CD4-positive, alpha-beta memory T cell (primary cell): Measurements from ENCODE around the gene STAP2. TPM values are rescaled to one million over a fixed set of nuclear protein-coding genes. Genes with fewer than 3 reads are reported as not detected.

ENCODE experiments used
- CTCF ChIA-PET: fragments of 350-600 bp; sonication (Branson Sonifier 250); formaldehyde crosslinking; loops from one replicate; lab custom pipeline; 2021; ENCODE audit warnings: inconsistent platforms; ENCODE audit not compliant: partially characterized antibody; lab: Charles Lee
- POLR2A ChIA-PET: fragments of 350-600 bp; sonication (Branson Sonifier 250); formaldehyde crosslinking; loops from one replicate; lab custom pipeline; 2021; ENCODE audit not compliant: partially characterized antibody; lab: Charles Lee
- DNase-seq, 5 donors: peaks; one replicate each; pipeline versions ENCODE4 v3.0.0 to v3.0.0-alpha.2; 2020 to 2022; ENCODE audit warnings: mixed read lengths in 1 of 5
- H3K27ac ChIP-seq: one replicate; pipeline ENCODE4 v1.7.0; 2013; ENCODE audit warnings: low read depth, low read length
- H3K27me3 ChIP-seq: 2 replicates; pipeline ENCODE4 v1.7.0; 2013; ENCODE audit warnings: mild to moderate bottlenecking, low read length, moderate library complexity; ENCODE audit not compliant: insufficient read depth
- H3K36me3 ChIP-seq: 2 replicates; pipeline ENCODE4 v1.7.0; 2013; ENCODE audit warnings: mild to moderate bottlenecking, low read length, moderate library complexity; ENCODE audit not compliant: insufficient read depth
- H3K4me1 ChIP-seq: 2 replicates; pipeline ENCODE4 v1.7.0; 2013; ENCODE audit warnings: mild to moderate bottlenecking, low read length, moderate library complexity; ENCODE audit not compliant: insufficient read depth
- H3K4me3 ChIP-seq, 2 donors: one replicate each; pipeline ENCODE4 v1.7.0; 2013; ENCODE audit warnings: low read length in 2 of 2, mild to moderate bottlenecking in 1 of 2
- H3K9me3 ChIP-seq, 2 donors: one replicate each; pipeline ENCODE4 v1.7.0; 2013; ENCODE audit warnings: low read length in 2 of 2, control low read depth in 1 of 2; ENCODE audit not compliant: control insufficient read depth in 1 of 2
- H3K27ac Mint-ChIP-seq, 7 donors: one replicate each; pipeline ENCODE4 v1.8.0; 2020 to 2021; ENCODE audit warnings: mixed read lengths in 7 of 7, mild to moderate bottlenecking in 6 of 7, inconsistent platforms in 3 of 7, moderate library complexity in 3 of 7
- H3K27me3 Mint-ChIP-seq, 2 donors: one replicate each; pipeline ENCODE4 v1.8.0; 2020 to 2021; ENCODE audit warnings: mixed read lengths in 2 of 2
- H3K36me3 Mint-ChIP-seq, 2 donors: one replicate each; pipeline ENCODE4 v1.8.0; 2020 to 2021; ENCODE audit warnings: mixed read lengths in 2 of 2, inconsistent platforms in 1 of 2, mild to moderate bottlenecking in 1 of 2
- H3K4me1 Mint-ChIP-seq, 4 donors: one replicate each; pipeline ENCODE4 v1.8.0; 2020 to 2021; ENCODE audit warnings: mixed read lengths in 4 of 4, mild to moderate bottlenecking in 1 of 4
- H3K4me3 Mint-ChIP-seq, 8 donors: one replicate each; pipeline ENCODE4 v1.8.0; 2020 to 2021; ENCODE audit warnings: mixed read lengths in 8 of 8, mild to moderate bottlenecking in 7 of 8, moderate library complexity in 6 of 8, inconsistent platforms in 3 of 8
- H3K9me3 Mint-ChIP-seq, 8 donors: one replicate each; pipeline ENCODE4 v1.8.0; 2020 to 2021; ENCODE audit warnings: mixed read lengths in 8 of 8, mild to moderate bottlenecking in 5 of 8, inconsistent platforms in 3 of 8, moderate library complexity in 1 of 8
- intact Hi-C: fragments of 100-400 bp; cut with micrococcal nuclease; formaldehyde crosslinking; loops from one replicate; pipeline ENCODE4 v1.15.1; 2023
- polyA plus RNA-seq, 2 donors: library from polyadenylated mRNA; unstranded; fragments of 300-500 nt; fragmentation: Illumina TruSeq; gene quantifications; one replicate each; pipeline ENCODE4 v1.2.3, GENCODE V29; 2021
- total RNA-seq, 2 experiments: library from RNA; stranded (reverse); gene quantifications; one replicate each; pipeline ENCODE4 v1.2.3, GENCODE V29; 2021

Gene STAP2
- total and polyA plus RNA-seq, 4 experiments from 2014 or later = 0.86 to 2.6 (median 2.3) TPM

GRCh38 chr19:4378886-4379285 lies 40.3 kb upstream of the STAP2 start:
- Histone ChIP-seq H3K9me3 (no peaks in the 10 kb centered on the region), H3K4me3 (no peak overlapping the region), H3K4me1 (peaks cover 73% of the 10 kb centered on the region), H3K27me3 (no peaks in the 10 kb centered on the region), H3K27ac (peak overlapping the region; percentile 78), H3K36me3 (peaks cover 5% of the 10 kb centered on the region)
- no peaks in the 10 kb centered on the region for H3K27me3 Mint-ChIP-seq
- no peaks in the 10 kb centered on the region for H3K9me3 Mint-ChIP-seq
- H3K4me3 Mint-ChIP-seq = peak overlapping the region in 7 of 8 donors; percentile 17 to 92 (median 87)
- ChIA-PET CTCF (interaction anchor here (1.6 to 2.8 kb wide), 2 partner anchors 9 to 21 kb away, joined by 4 to 15 read pairs; partner anchors contain the start of gene SH3GL1), POLR2A (interaction anchor here (2.1 to 2.4 kb wide), 2 partner anchors 9 to 23 kb away, joined by 12 to 22 read pairs; partner anchors contain the start of gene CHAF1A)
- H3K36me3 Mint-ChIP-seq = peaks cover 2 to 9% of the 10 kb centered on the region in 2 donors
- intact Hi-C loops = no loop called here
- peaks cover 27 to 69% (median 46%) of the 10 kb centered on the region in 4 donors for H3K4me1 Mint-ChIP-seq
- DNase-seq = no peak
- peak overlapping the region; percentile 88 to 99 (median 98) for H3K27ac Mint-ChIP-seq

- Mint-ChIP-seq H3K9me3 (no peaks in the 10 kb centered on the region), H3K4me3 (no peak overlapping the region), H3K27ac (peak overlapping the region in 6 of 7 donors; percentile 25 to 95 (median 70)), H3K27me3 (no peaks in the 10 kb centered on the region), H3K4me1 (peaks cover 26 to 74% (median 51%) of the 10 kb centered on the region in 4 donors), H3K36me3 (peaks cover 3 to 5% of the 10 kb centered on the region in 2 donors)
- no peak overlapping the region for H3K4me3 ChIP-seq
- H3K9me3 ChIP-seq = no peaks in the 10 kb centered on the region
- no peak overlapping the region for H3K27ac ChIP-seq
- POLR2A ChIA-PET = interaction anchor here (0.5 to 2.3 kb wide), 2 partner anchors 23 to 1038 kb away, joined by 3 to 8 read pairs; partner anchors contain the start of gene SH3GL1
- H3K27me3 ChIP-seq = no peaks in the 10 kb centered on the region
- peaks cover 89% of the 10 kb centered on the region for H3K4me1 ChIP-seq
- intact Hi-C loops = no loop called here
- no peak for DNase-seq
- no peaks in the 10 kb centered on the region for H3K36me3 ChIP-seq
- CTCF ChIA-PET = interaction anchor here (0.6 to 4.0 kb wide), 3 partner anchors 25 to 1973 kb away, joined by 3 to 15 read pairs (median 3); no protein-coding TSS in a partner anchor
Measured at GRCh38 chr19:4376991-4377781, 38.6 kb upstream of the STAP2 start.

GRCh38 chr19:4376671-4376990 lies 38.0 kb upstream of the STAP2 start:
- DNase-seq = no peak
- H3K9me3 Mint-ChIP-seq = no peaks in the 10 kb centered on the region
- Histone ChIP-seq H3K27me3 (no peaks in the 10 kb centered on the region), H3K27ac (no peak overlapping the region), H3K9me3 (no peaks in the 10 kb centered on the region), H3K4me1 (peaks cover 94% of the 10 kb centered on the region), H3K4me3 (no peak overlapping the region), H3K36me3 (no peaks in the 10 kb centered on the region)
- CTCF ChIA-PET = interaction anchor here (0.6 to 4.0 kb wide), 3 partner anchors 24 to 1973 kb away, joined by 3 to 15 read pairs (median 3); no protein-coding TSS in a partner anchor
- intact Hi-C loops = no loop called here
- H3K4me3 Mint-ChIP-seq = no peak overlapping the region
- peaks cover 3 to 5% of the 10 kb centered on the region in 2 donors for H3K36me3 Mint-ChIP-seq
- H3K27ac Mint-ChIP-seq = peak overlapping the region; percentile 46 to 95 (median 79)
- H3K27me3 Mint-ChIP-seq = no peaks in the 10 kb centered on the region
- peaks cover 24 to 71% (median 48%) of the 10 kb centered on the region in 4 donors for H3K4me1 Mint-ChIP-seq
- POLR2A ChIA-PET = interaction anchor here (2.3 kb wide), 1 partner anchor 24 kb away, joined by 8 read pairs; the partner anchor contains the start of gene SH3GL1

GRCh38 chr19:4376028-4376670 lies 37.5 kb upstream of the STAP2 start:
- H3K27ac ChIP-seq = no peak overlapping the region
- Mint-ChIP-seq H3K27ac (peak overlapping the region; percentile 71 to 95 (median 82)), H3K4me1 (peaks cover 21 to 73% (median 47%) of the 10 kb centered on the region in 4 donors)

GRCh38 chr19:4375164-4376027 lies 36.8 kb upstream of the STAP2 start:
- Histone ChIP-seq H3K27ac (no peak overlapping the region), H3K4me3 (no peak overlapping the region), H3K27me3 (no peaks in the 10 kb centered on the region), H3K36me3 (no peaks in the 10 kb centered on the region), H3K4me1 (peaks cover 95% of the 10 kb centered on the region), H3K9me3 (no peaks in the 10 kb centered on the region)
- no peak for DNase-seq
- H3K4me1 Mint-ChIP-seq = peaks cover 19 to 73% (median 48%) of the 10 kb centered on the region in 4 donors
- H3K27ac Mint-ChIP-seq = peak overlapping the region in 6 of 7 donors; percentile 29 to 85 (median 63)
- POLR2A ChIA-PET = interaction anchor here (0.6 to 1.6 kb wide), 4 partner anchors 9 to 25 kb away, joined by 3 to 4 read pairs (median 4); partner anchors contain the start of gene SH3GL1
- no peaks in the 10 kb centered on the region for H3K27me3 Mint-ChIP-seq
- intact Hi-C loops = no loop called here
- no peaks in the 10 kb centered on the region for H3K9me3 Mint-ChIP-seq
- peaks cover 3 to 5% of the 10 kb centered on the region in 2 donors for H3K36me3 Mint-ChIP-seq
- CTCF ChIA-PET = interaction anchor here (0.6 to 4.0 kb wide), 5 partner anchors 10 to 108 kb away, joined by 3 to 15 read pairs (median 3); partner anchors contain the start of genes MPND and SH3GL1
- H3K4me3 Mint-ChIP-seq = peak overlapping the region in 1 of 8 donors; percentile 15

More at GRCh38 chr19:4376028-4376670, 37.5 kb upstream of the STAP2 start:
- Histone ChIP-seq H3K36me3 (no peaks in the 10 kb centered on the region), H3K9me3 (no peaks in the 10 kb centered on the region), H3K27me3 (no peaks in the 10 kb centered on the region), H3K4me1 (peaks cover 95% of the 10 kb centered on the region), H3K4me3 (no peak overlapping the region)
- ChIA-PET CTCF (interaction anchor here (0.6 to 4.0 kb wide), 5 partner anchors 24 to 1972 kb away, joined by 3 to 15 read pairs (median 3); partner anchors contain the start of genes MPND and SH3GL1), POLR2A (interaction anchor here (1.5 to 2.3 kb wide), 2 partner anchors 10 to 24 kb away, joined by 3 to 8 read pairs; partner anchors contain the start of gene SH3GL1)
- no peaks in the 10 kb centered on the region for H3K27me3 Mint-ChIP-seq
- H3K36me3 Mint-ChIP-seq = peaks cover 3 to 5% of the 10 kb centered on the region in 2 donors
- intact Hi-C loops = no loop called here
- no peak for DNase-seq
- peak overlapping the region in 1 of 8 donors; percentile 15 for H3K4me3 Mint-ChIP-seq
- no peaks in the 10 kb centered on the region for H3K9me3 Mint-ChIP-seq

GRCh38 chr19:4374498-4375163 lies 36.0 kb upstream of the STAP2 start:
- CTCF ChIA-PET = interaction anchor here (1.2 to 4.0 kb wide), 4 partner anchors 9 to 31 kb away, joined by 3 to 15 read pairs (median 6); partner anchors contain the start of genes MPND and SH3GL1
- POLR2A ChIA-PET = interaction anchor here (0.6 to 1.6 kb wide), 4 partner anchors 8 to 25 kb away, joined by 3 to 4 read pairs (median 4); partner anchors contain the start of gene SH3GL1
- Histone ChIP-seq H3K4me1 (peaks cover 95% of the 10 kb centered on the region), H3K9me3 (no peaks in the 10 kb centered on the region), H3K27ac (no peak overlapping the region), H3K27me3 (no peaks in the 10 kb centered on the region), H3K4me3 (no peak overlapping the region), H3K36me3 (no peaks in the 10 kb centered on the region)
- no peaks in the 10 kb centered on the region for H3K27me3 Mint-ChIP-seq
- H3K27ac Mint-ChIP-seq = peak overlapping the region in 1 of 7 donors; percentile 80
- DNase-seq = no peak
- H3K4me1 Mint-ChIP-seq = peaks cover 12 to 73% (median 46%) of the 10 kb centered on the region in 4 donors
- intact Hi-C loops = no loop called here
- H3K36me3 Mint-ChIP-seq = peaks cover 3 to 5% of the 10 kb centered on the region in 2 donors
- no peaks in the 10 kb centered on the region for H3K9me3 Mint-ChIP-seq
- H3K4me3 Mint-ChIP-seq = no peak overlapping the region
